Measurements from ENCODE around the gene DST.

The DST gene

GRCh38 chr6:56532766-56533551 lies 109.7 kb downstream of the DST start:
- no peak for TF ChIP-seq CTCF (IDR thresholded peaks at IDR 0.05; ENCODE audit: low read depth, low read length, missing control alignments)
- in situ Hi-C loops (cut with HindIII; ENCODE audit: low sequenced_read_pairs) = no loop called here
- DNase-seq (ENCODE audit: low read depth) = no peak
- no peak overlapping the region for H3K4me3 ChIP-seq (ENCODE audit: low read depth, low read length)

GRCh38 chr6:56531839-56532595 lies 110.7 kb downstream of the DST start:
- DNase-seq (ENCODE audit: low read depth) = no peak
- TF ChIP-seq CTCF (IDR thresholded peaks at IDR 0.05; ENCODE audit: low read depth, low read length, missing control alignments) = no peak
- H3K4me3 ChIP-seq (ENCODE audit: low read depth, low read length) = no peak overlapping the region
- in situ Hi-C loops (cut with HindIII; ENCODE audit: low sequenced_read_pairs) = no loop called here

DNA sequence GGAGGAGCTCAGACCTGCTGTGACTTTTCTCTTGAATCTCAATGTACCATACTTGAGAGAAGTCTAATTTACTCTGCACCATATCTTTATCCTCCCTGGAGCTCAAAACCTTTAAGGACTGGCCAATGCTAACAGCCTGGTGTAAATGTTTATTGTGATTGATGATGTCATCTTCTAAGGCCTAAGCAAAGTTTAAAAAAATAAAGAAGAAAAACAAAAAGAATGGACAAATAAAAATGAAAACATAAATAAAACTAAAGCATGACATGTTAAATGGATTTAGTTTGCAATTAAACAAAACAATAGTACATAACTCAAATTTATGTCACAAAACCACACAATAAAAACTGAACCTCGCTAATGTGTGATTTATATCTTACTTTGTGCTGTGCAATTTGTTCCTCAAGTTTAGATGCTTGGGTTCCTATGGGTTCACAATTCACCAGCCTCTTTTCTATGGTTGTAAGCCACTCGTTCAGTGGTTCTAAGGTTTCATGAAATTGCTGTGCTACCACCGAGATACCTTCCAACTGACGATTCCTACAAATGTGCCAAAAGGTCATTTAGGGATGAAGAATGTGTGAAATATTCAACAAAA lies 113.0 kb downstream of the DST start:
- DNase-seq (ENCODE audit: low read depth) = no peak
- no peak overlapping the region for H3K4me3 ChIP-seq (ENCODE audit: low read depth, low read length)
- no peak for TF ChIP-seq CTCF (IDR thresholded peaks at IDR 0.05; ENCODE audit: low read depth, low read length, missing control alignments)
- in situ Hi-C loops (cut with HindIII; ENCODE audit: low sequenced_read_pairs) = no loop called here

- in situ Hi-C loops (cut with HindIII; ENCODE audit: low sequenced_read_pairs) = no loop called here
- no peak for TF ChIP-seq CTCF (IDR thresholded peaks at IDR 0.05; ENCODE audit: low read depth, low read length, missing control alignments)
- peak; percentile 88 for DNase-seq (ENCODE audit: low read depth)
- H3K4me3 ChIP-seq (ENCODE audit: low read depth, low read length) = no peak overlapping the region
Observed at GRCh38 chr6:56528412-56528841, 114.3 kb downstream of the DST start.

DNA sequence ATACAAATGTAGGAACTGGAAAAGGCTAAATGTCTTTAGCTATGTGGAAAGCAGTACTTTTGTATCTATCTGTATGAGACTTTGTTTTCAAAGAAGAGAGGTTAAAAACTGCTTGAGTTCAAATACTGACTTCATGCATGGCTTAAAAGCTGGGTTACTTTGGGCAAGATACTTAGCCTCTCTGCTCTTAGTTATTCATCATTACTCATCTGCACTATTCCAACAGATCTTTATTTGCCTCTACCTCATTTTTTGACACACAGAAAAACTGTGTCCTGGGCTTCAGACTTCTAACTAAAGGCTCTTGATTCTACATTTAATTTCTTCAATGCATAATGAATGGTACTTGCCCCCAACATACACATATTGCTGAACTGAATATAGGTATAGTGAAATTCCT lies 114.8 kb downstream of the DST start:
- in situ Hi-C loops (cut with HindIII; ENCODE audit: low sequenced_read_pairs) = no loop called here
- no peak overlapping the region for H3K4me3 ChIP-seq (ENCODE audit: low read depth, low read length)
- no peak for TF ChIP-seq CTCF (IDR thresholded peaks at IDR 0.05; ENCODE audit: low read depth, low read length, missing control alignments)
- no peak for DNase-seq (ENCODE audit: low read depth)

DNA sequence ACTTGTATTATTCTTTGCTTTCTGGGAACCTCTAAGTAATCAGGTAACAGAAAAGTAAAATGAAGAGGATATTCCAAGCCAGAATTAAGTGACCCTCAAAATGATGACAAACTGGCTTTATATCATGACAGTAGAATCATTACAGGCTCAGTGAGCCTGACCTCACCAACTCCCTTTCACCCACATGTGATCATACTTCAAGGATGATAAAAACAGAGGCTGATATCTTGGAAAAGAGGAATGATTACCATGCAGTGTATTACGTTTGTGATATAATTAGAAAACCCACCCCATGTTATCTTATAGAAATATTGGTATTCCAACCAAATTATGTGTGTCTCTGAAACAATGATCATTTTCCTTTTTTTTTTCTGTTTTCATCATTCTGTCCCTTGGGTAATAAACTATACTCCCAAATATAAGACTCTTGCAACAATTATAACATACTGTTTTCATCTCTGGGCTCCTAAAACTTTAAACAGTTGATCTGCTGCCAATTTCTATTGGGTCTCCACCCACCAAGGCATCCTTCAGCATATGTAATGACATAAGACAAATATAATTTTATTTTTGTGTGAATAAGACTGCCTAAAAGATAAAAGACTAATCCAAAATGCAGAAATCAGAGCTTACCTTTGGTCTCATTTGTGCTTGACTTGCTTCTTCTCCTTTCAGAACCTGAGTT lies 115.7 kb downstream of the DST start:
- no peak for DNase-seq (ENCODE audit: low read depth)
- in situ Hi-C loops (cut with HindIII; ENCODE audit: low sequenced_read_pairs) = no loop called here
- H3K4me3 ChIP-seq (ENCODE audit: low read depth, low read length) = no peak overlapping the region
- TF ChIP-seq CTCF (IDR thresholded peaks at IDR 0.05; ENCODE audit: low read depth, low read length, missing control alignments) = no peak

Data from astrocyte of the cerebellum (primary cell).